Esophagus squamous epithelium (tissue), 4 donors: ENCODE measurements around the gene MMEL1.

Source experiments
- CTCF ChIP-seq, 6 experiments: fragments of 450-650 bp in 4 of 6; fragments of 200-600 bp in 2 of 6; sonication (generic) in 2 of 6; IDR thresholded peaks; one replicate each; pipeline ENCODE4 v1.5.1; 2016 to 2019; ENCODE audit warnings: antibody characterized with exemption in 6 of 6, mild to moderate bottlenecking in 4 of 6, moderate library complexity in 4 of 6
- POLR2A ChIP-seq, 4 donors: fragments of 450-650 bp; IDR thresholded peaks; one replicate each; pipeline ENCODE4 v1.6.1; 2017; ENCODE audit warnings: antibody characterized with exemption in 4 of 4, mild to moderate bottlenecking in 4 of 4, moderate library complexity in 3 of 4

GRCh38 chr1:2632561-2633361 lies at the start of gene MMEL1:
- TF ChIP-seq CTCF (IDR thresholded peaks at IDR 0.05) (no peak), POLR2A (IDR thresholded peaks at IDR 0.05) (no peak)
